ENCODE data around the gene HIF3A. TPM values are rescaled to one million over a fixed set of nuclear protein-coding genes. Genes with fewer than 3 reads are reported as not detected.

Gene HIF3A
- total and polyA plus RNA-seq, 2 of the 8 experiments (the other 6 are each of a cell fraction or from before 2014, with no cell fraction given): 38.6 to 38.8 TPM

GRCh38 chr19:46365561-46365960 is 68.7 kb downstream of the HIF3A start:
- H2AFZ ChIP-seq (ENCODE audit: low read length): no peak overlapping the region
- no peak overlapping the region for H4K91ac ChIP-seq (replicated peaks; ENCODE audit: insufficient read length, low read length)
- no peak overlapping the region for H2BK12ac ChIP-seq (ENCODE audit: low read depth, low read length)
- peaks cover 3 to 13% of the 10 kb centered on the region in 2 experiments for H4K20me1 ChIP-seq (replicated peaks in 1 of 2; ENCODE audit: control insufficient read depth in 1 of 2, insufficient read depth in 2 of 2, low read length in 2 of 2)
- no peak for DNase-seq (ENCODE audit: low read depth in 1 of 2, low spot score in 2 of 2)
- no peak overlapping the region for H3K4ac ChIP-seq (replicated peaks; ENCODE audit: insufficient read length, low read depth, low read length)
- no peak overlapping the region for H3K18ac ChIP-seq (ENCODE audit: extremely low read depth, low read length)
- peaks cover 3 to 56% of the 10 kb centered on the region in 2 experiments; a peak in 3 of 4 replicates for H3K79me2 ChIP-seq (ENCODE audit: control insufficient read depth in 1 of 2, insufficient read depth in 2 of 2, low read length in 2 of 2)
- peaks cover 0 to 15% (median 6%) of the 10 kb centered on the region in 4 experiments; a peak in 6 of 8 replicates for H3K36me3 ChIP-seq (ENCODE audit: control insufficient read depth in 2 of 4, insufficient read depth in 4 of 4, low read length in 3 of 4)
- no peak overlapping the region for H2BK15ac ChIP-seq (ENCODE audit: low read length)
- H3K23me2 ChIP-seq (ENCODE audit: low read depth, low read length): no peaks in the 10 kb centered on the region
- no peak overlapping the region for H3K27ac ChIP-seq (ENCODE audit: low read depth, low read length)
- no peak overlapping the region for H2BK120ac ChIP-seq (replicated peaks; ENCODE audit: low read depth, low read length)
- H3K4me3 ChIP-seq (ENCODE audit: extremely low read depth in 1 of 4, insufficient read depth in 2 of 4, low read depth in 3 of 4, low read length in 4 of 4): no peak overlapping the region
- H3K14ac ChIP-seq (ENCODE audit: insufficient read length): no peak overlapping the region
- no peak overlapping the region for H2AK5ac ChIP-seq (ENCODE audit: low read depth, low read length)
- no peaks in the 10 kb centered on the region for H3K27me3 ChIP-seq (replicated peaks in 1 of 4; ENCODE audit: control insufficient read depth in 3 of 4, extremely low read depth in 1 of 4, insufficient read depth in 3 of 4, low read length in 3 of 4)
- no peak overlapping the region for H3K23ac ChIP-seq (ENCODE audit: insufficient read length)
- no peak overlapping the region for H3K56ac ChIP-seq (replicated peaks; ENCODE audit: insufficient read length, low read depth, low read length)
- H3K9me3 ChIP-seq (ENCODE audit: insufficient read depth in 2 of 2, low read depth in 1 of 2, low read length in 1 of 2): no peaks in the 10 kb centered on the region
- FAIRE-seq: no peak
- no peak overlapping the region for H4K5ac ChIP-seq (ENCODE audit: insufficient read length, low read depth, low read length)
- H4K8ac ChIP-seq (ENCODE audit: extremely low read depth, insufficient read depth, low read length): no peak overlapping the region
- no peak overlapping the region for H2BK5ac ChIP-seq (ENCODE audit: low read depth, low read length)
- H3K4me1 ChIP-seq (replicated peaks in 1 of 4; ENCODE audit: control insufficient read depth in 3 of 4, insufficient read depth in 4 of 4, low read length in 3 of 4): no peaks in the 10 kb centered on the region; a peak in 1 of 7 replicates
- no peak overlapping the region for H3K4me2 ChIP-seq (ENCODE audit: insufficient read depth in 1 of 2, low read depth in 2 of 2, low read length in 2 of 2)
- POLR2A ChIA-PET (ENCODE audit: partially characterized antibody): interaction anchor here (3.3 kb wide), 1 partner anchor 13 kb away, joined by 11 read pairs; no protein-coding TSS in a partner anchor
- H2BK20ac ChIP-seq (ENCODE audit: low read length): no peak overlapping the region
- WGBS, 2 experiments (ENCODE audit: extremely low coverage in 1 of 2, insufficient coverage in 1 of 2, insufficient read length in 1 of 2, insufficient replicate concordance in 2 of 2, low coverage in 1 of 2, low lambda C conversion rate in 2 of 2, missing lambda C conversion rate in 1 of 2): 82% methylated on average over 4 of the region's 4 CpGs; no CpG with 5 or more reads in 1 of the 2 experiments
- no peak overlapping the region for H3K9ac ChIP-seq (replicated peaks in 1 of 4; ENCODE audit: extremely low read depth in 1 of 4, low read depth in 3 of 4, low read length in 3 of 4)
- peaks cover 13% of the 10 kb centered on the region for H3K79me1 ChIP-seq (ENCODE audit: low read depth, low read length)
- CTCF ChIA-PET (ENCODE audit: partially characterized antibody): interaction anchor here (0.7 to 2.2 kb wide), 3 partner anchors 12 to 101 kb away, joined by 3 to 7 read pairs (median 3); no protein-coding TSS in a partner anchor
- no peak for TF ChIP-seq KDM5A (IDR thresholded peaks at IDR 0.05; ENCODE audit: low read length)
- no peak for TF ChIP-seq SP1 (IDR thresholded peaks at IDR 0.05; ENCODE audit: low read depth, low read length)
- TF ChIP-seq CEBPB (IDR thresholded peaks at IDR 0.05; ENCODE audit: low read depth, low read length): no peak
- no peak for TF ChIP-seq POLR2A (IDR thresholded peaks at IDR 0.05; ENCODE audit: control extremely low read depth in 1 of 2, low read depth in 2 of 2, low read length in 2 of 2)
- no peak for TF ChIP-seq BCL11A (IDR thresholded peaks at IDR 0.05; ENCODE audit: low read depth in 2 of 2, low read length in 2 of 2)
- TF ChIP-seq NANOG (IDR thresholded peaks at IDR 0.05; ENCODE audit: insufficient read depth, low read depth, low read length, poor library complexity, severe bottlenecking): no peak
- no peak for TF ChIP-seq GTF2F1 (IDR thresholded peaks at IDR 0.05; ENCODE audit: borderline replicate concordance, low read depth, low read length)
- no peak for TF ChIP-seq CBX8 (IDR thresholded peaks at IDR 0.05; ENCODE audit: borderline replicate concordance, low read depth, low read length)
- TF ChIP-seq HDAC6 (IDR thresholded peaks at IDR 0.05; ENCODE audit: low read depth, low read length): no peak
- TF ChIP-seq RBBP5 (IDR thresholded peaks at IDR 0.05; ENCODE audit: borderline replicate concordance, low read depth, low read length): no peak
- TF ChIP-seq POU5F1 (IDR thresholded peaks at IDR 0.05; ENCODE audit: low read depth, low read length): no peak
- TF ChIP-seq POLR2AphosphoS5 (IDR thresholded peaks at IDR 0.05; ENCODE audit: low read depth, low read length): no peak
- no peak for TF ChIP-seq EZH2 (IDR thresholded peaks at IDR 0.05; ENCODE audit: low read depth, low read length, severe bottlenecking)
- TF ChIP-seq SRF (IDR thresholded peaks at IDR 0.05; ENCODE audit: low read depth, low read length): no peak

Measured in H1 (cell line).